GM12892 (cell line): ENCODE data around the gene MAG.

ENCODE experiments used
- POLR2A ChIP-seq: IDR thresholded peaks from 2 replicates; pipeline ENCODE4 v1.6.1; 2011; ENCODE audit warnings: low read depth, low read length, control low read depth
- POLR2AphosphoS5 ChIP-seq: IDR thresholded peaks from 2 replicates; pipeline ENCODE4 v1.6.1; 2011; ENCODE audit warnings: low read depth, low read length, control low read depth
- TAF1 ChIP-seq: IDR thresholded peaks from 2 replicates; pipeline ENCODE4 v1.6.1; 2011; ENCODE audit warnings: low read depth, mild to moderate bottlenecking, control low read depth, low read length, borderline replicate concordance

DNA sequence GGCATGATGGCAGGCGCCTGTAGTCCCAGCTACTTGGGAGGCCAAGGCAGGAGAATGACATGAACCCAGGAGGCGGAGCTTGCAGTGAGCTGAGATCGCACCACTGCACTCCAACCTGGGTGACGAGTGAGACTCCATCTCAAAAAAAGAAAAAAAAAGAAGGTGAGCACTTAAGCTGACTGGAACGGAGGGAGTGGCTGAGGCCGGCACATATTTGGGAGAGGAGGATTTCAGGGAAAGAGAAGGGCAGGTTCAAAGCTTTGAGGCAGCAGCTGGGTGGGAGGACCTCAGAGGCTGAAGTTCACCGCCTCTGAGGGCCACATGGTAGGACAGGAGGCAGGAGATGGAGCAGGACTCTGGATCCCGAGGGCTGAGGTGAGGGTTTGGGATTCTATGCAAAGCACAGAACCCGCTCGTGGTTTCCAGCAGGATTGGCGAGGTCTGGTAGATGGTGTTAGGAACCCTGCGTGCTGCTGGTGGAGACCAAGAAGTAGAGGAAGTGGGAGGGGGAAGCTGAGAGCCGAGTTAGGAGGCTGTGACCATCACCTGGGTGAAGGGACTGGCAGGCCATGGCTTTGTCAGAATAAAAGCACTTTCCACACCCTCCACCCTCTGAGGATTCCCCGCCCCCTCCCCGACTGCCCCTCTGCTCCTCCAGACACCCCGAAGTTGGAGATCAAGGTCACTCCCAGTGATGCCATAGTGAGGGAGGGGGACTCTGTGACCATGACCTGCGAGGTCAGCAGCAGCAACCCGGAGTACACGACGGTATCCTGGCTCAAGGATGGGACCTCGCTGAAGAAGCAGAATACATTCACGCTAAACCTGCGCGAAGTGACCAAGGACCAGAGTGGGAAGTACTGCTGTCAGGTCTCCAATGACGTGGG is 45.4 kb downstream of the MAG start:
- peak; percentile 54 for TF ChIP-seq POLR2AphosphoS5
- TF ChIP-seq POLR2A, result 0 out of 2 replicates have a peak, but pooled peaks have one; percentile 16
- TF ChIP-seq TAF1, result no peak
